ENCODE data around the gene UHRF1.

GRCh38 chr19:4969772-4970531 lies 60.7 kb downstream of the UHRF1 start:
- TF ChIP-seq POLR2AphosphoS5 (IDR thresholded peaks at IDR 0.05; ENCODE audit: borderline replicate concordance, low read depth, low read length) (no peak), EZH2 (IDR thresholded peaks at IDR 0.05) (no peak)
